CD4-positive, alpha-beta T cell (primary cell): ENCODE measurements around the gene YLPM1. TPM values are rescaled to one million over a fixed set of nuclear protein-coding genes. Genes with fewer than 3 reads are reported as not detected.

Source experiments
- ATAC-seq: fragments of 200-7000 bp; cut with Tn5 transposase; one replicate; pipeline ENCODE4 v1.10.0; 2022; ENCODE audit warnings: mild to moderate bottlenecking; ENCODE audit not compliant: poor library complexity
- CTCF ChIA-PET: fragments of 350-600 bp; sonication (Branson Sonifier 250); formaldehyde crosslinking; loops from one replicate; lab custom pipeline; 2021; ENCODE audit warnings: antibody characterized with exemption, inconsistent platforms; lab: Charles Lee
- POLR2A ChIA-PET: fragments of 350-600 bp; sonication (Branson Sonifier 250); formaldehyde crosslinking; loops from one replicate; lab custom pipeline; 2021; ENCODE audit warnings: antibody characterized with exemption, inconsistent platforms; lab: Charles Lee
- DNase-seq, 14 experiments: peaks; one replicate each; pipeline ENCODE4 v3.0.0-alpha.2; 2013 to 2020; ENCODE audit warnings: mixed read lengths in 2 of 14
- H3K27ac ChIP-seq, 2 donors: one replicate each; pipeline versions ENCODE4 v1.5.1 to v1.7.0; 2013; ENCODE audit warnings: low read length in 2 of 2, low read depth in 1 of 2, mild to moderate bottlenecking in 1 of 2
- H3K27me3 ChIP-seq, 2 experiments: 1 replicate in 1 of 2; 2 replicates in 1 of 2; pipeline versions ENCODE4 v1.6.1 to v1.7.0; 2013; ENCODE audit warnings: low read length in 2 of 2, control low read depth in 1 of 2, mild to moderate bottlenecking in 1 of 2, moderate library complexity in 1 of 2; ENCODE audit not compliant: insufficient read depth in 2 of 2, control insufficient read depth in 1 of 2
- H3K36me3 ChIP-seq: one replicate; pipeline ENCODE4 v1.6.1; 2013; ENCODE audit warnings: low read length, control low read depth; ENCODE audit not compliant: insufficient read depth
- H3K4me1 ChIP-seq: one replicate; pipeline ENCODE4 v1.6.1; 2013; ENCODE audit warnings: low read length, control low read depth; ENCODE audit not compliant: insufficient read depth
- H3K4me3 ChIP-seq: one replicate; pipeline ENCODE4 v1.5.1; 2013; ENCODE audit warnings: mild to moderate bottlenecking, low read length, moderate library complexity
- H3K9me3 ChIP-seq, 2 experiments: 1 replicate in 1 of 2; 2 replicates in 1 of 2; pipeline versions ENCODE4 v1.6.1 to v1.7.0; 2013; ENCODE audit warnings: low read length in 2 of 2, mild to moderate bottlenecking in 2 of 2, control low read depth in 1 of 2, moderate library complexity in 1 of 2; ENCODE audit not compliant: control insufficient read depth in 1 of 2, insufficient read depth in 1 of 2
- H3K27ac Mint-ChIP-seq: one replicate; pipeline ENCODE4 v1.8.0; 2020; ENCODE audit warnings: mixed read lengths
- H3K27me3 Mint-ChIP-seq: one replicate; pipeline ENCODE4 v1.8.0; 2021; ENCODE audit warnings: mixed read lengths
- H3K36me3 Mint-ChIP-seq: one replicate; pipeline ENCODE4 v1.8.0; 2021; ENCODE audit warnings: low read depth, mixed read lengths
- H3K4me1 Mint-ChIP-seq: one replicate; pipeline ENCODE4 v1.8.0; 2021; ENCODE audit warnings: low read depth, mixed read lengths
- H3K4me3 Mint-ChIP-seq: one replicate; pipeline ENCODE4 v1.8.0; 2020; ENCODE audit warnings: mild to moderate bottlenecking, mixed read lengths
- H3K9me3 Mint-ChIP-seq: one replicate; pipeline ENCODE4 v1.8.0; 2020; ENCODE audit warnings: mixed read lengths
- intact Hi-C, 2 experiments: fragments of 100-400 bp; cut with DNase I in 1 of 2; cut with micrococcal nuclease in 1 of 2; formaldehyde crosslinking; loops; one replicate each; pipeline versions ENCODE4 v1.15.1 to v1.9.0; 2023 to 2025; cut with DNase I, micrococcal nuclease
- total RNA-seq, 174 experiments: library from RNA in 2 of 174; stranded (reverse) in 2 of 174; gene quantifications; one replicate each; pipeline ENCODE4 v1.2.3 and lab custom pipeline; 2021 to 2026
- TF ChIP-seq, protein P1 (sequence below): fragments of 200-600 bp; IDR thresholded peaks from one replicate; pipeline ENCODE4 v1.8.0; 2022; ENCODE audit warnings: antibody characterized with exemption, mild to moderate bottlenecking

Gene YLPM1
- total RNA-seq, 2 experiments from 2014 or later, result 87.2 to 88.6 TPM

DNA sequence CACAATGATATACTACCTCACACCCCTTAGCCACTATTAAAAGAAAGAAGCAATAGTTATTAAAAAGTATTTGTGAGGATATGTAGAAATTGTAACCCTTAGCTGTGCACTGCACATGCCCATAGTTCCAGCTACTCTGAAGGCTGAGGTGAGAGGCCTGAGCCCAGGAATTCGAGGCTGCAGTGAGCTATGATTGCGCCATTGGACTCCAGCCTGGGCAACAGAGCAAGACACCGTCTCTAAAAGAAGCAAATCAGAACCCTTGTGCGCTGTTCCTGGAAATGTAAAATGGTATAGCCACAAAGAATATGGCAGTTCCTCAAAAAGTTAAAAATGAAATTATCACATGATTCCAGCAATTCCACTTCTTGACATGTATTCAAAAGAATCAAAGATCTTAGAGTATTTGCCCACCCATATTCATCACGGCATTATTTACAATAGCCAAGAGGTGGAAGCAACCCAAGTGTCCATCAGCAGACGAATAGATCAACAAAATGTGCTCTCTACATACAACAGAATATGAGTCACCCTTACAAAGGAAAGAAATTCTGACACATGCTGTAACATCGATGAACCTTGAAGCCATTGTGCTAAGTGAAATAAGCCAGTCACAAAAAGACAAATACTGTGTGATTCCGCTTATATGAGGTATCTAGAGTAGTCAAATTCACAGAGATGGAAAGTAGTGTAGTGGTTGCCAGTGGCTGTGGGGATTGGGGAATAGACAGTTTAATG is 23.7 kb upstream of the YLPM1 start:
- ATAC-seq (no peak), DNase-seq (no peak)
- Histone ChIP-seq H3K27ac (no peak overlapping the region), H3K27me3 (no peaks in the 10 kb centered on the region), H3K9me3 (peaks cover 0 to 4% of the 10 kb centered on the region in 2 experiments), H3K36me3 (peaks cover 14% of the 10 kb centered on the region), H3K4me3 (no peak overlapping the region), H3K4me1 (no peaks in the 10 kb centered on the region)
- H3K27me3 Mint-ChIP-seq, result no peaks in the 10 kb centered on the region
- H3K4me3 Mint-ChIP-seq, result no peak overlapping the region
- H3K9me3 Mint-ChIP-seq, result no peaks in the 10 kb centered on the region
- H3K4me1 Mint-ChIP-seq, result no peaks in the 10 kb centered on the region
- CTCF ChIA-PET, result no interaction called here
- H3K27ac Mint-ChIP-seq, result no peak overlapping the region
- POLR2A ChIA-PET, result no interaction called here
- H3K36me3 Mint-ChIP-seq, result peaks cover 45% of the 10 kb centered on the region
- intact Hi-C loops, result no loop called here
- TF ChIP-seq, protein P1, sequence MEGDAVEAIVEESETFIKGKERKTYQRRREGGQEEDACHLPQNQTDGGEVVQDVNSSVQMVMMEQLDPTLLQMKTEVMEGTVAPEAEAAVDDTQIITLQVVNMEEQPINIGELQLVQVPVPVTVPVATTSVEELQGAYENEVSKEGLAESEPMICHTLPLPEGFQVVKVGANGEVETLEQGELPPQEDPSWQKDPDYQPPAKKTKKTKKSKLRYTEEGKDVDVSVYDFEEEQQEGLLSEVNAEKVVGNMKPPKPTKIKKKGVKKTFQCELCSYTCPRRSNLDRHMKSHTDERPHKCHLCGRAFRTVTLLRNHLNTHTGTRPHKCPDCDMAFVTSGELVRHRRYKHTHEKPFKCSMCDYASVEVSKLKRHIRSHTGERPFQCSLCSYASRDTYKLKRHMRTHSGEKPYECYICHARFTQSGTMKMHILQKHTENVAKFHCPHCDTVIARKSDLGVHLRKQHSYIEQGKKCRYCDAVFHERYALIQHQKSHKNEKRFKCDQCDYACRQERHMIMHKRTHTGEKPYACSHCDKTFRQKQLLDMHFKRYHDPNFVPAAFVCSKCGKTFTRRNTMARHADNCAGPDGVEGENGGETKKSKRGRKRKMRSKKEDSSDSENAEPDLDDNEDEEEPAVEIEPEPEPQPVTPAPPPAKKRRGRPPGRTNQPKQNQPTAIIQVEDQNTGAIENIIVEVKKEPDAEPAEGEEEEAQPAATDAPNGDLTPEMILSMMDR, result no peak

DNA sequence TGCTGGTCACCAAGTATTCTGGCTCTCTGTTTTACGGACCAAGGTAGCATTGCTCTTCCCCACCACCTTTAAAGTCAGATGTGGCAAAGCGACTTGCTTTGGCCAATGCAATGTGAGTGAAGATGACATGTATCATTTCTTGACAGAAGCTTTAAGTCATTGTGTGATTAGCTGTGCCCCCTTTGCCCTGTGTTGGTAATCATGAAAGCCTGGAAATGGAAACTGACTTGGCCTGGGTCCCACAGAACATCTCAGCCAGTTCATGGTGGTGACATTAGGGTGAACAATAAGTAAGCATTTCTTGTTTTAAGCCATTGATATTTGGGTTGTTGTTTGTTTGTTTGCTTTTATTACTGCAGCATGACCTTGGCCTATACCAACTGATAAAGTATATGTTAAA is 15.9 kb upstream of the YLPM1 start:
- no peak overlapping the region for H3K27ac ChIP-seq
- ChIA-PET POLR2A (no interaction called here), CTCF (interaction anchor here (0.9 kb wide), 1 partner anchor 16 kb away, joined by 3 read pairs; the partner anchor contains the start of gene YLPM1)
- Mint-ChIP-seq H3K36me3 (no peaks in the 10 kb centered on the region), H3K4me1 (no peaks in the 10 kb centered on the region), H3K9me3 (no peaks in the 10 kb centered on the region), H3K27ac (no peak overlapping the region), H3K4me3 (no peak overlapping the region), H3K27me3 (no peaks in the 10 kb centered on the region)
- intact Hi-C loops, result no loop called here
- H3K27me3 ChIP-seq, result no peaks in the 10 kb centered on the region
- no peak for ATAC-seq
- DNase-seq, result no peak
- H3K36me3 ChIP-seq, result no peaks in the 10 kb centered on the region
- TF ChIP-seq, protein P1, result no peak
- H3K4me1 ChIP-seq, result no peaks in the 10 kb centered on the region
- peaks cover 0 to 4% of the 10 kb centered on the region in 2 experiments for H3K9me3 ChIP-seq
- H3K4me3 ChIP-seq, result no peak overlapping the region

DNA sequence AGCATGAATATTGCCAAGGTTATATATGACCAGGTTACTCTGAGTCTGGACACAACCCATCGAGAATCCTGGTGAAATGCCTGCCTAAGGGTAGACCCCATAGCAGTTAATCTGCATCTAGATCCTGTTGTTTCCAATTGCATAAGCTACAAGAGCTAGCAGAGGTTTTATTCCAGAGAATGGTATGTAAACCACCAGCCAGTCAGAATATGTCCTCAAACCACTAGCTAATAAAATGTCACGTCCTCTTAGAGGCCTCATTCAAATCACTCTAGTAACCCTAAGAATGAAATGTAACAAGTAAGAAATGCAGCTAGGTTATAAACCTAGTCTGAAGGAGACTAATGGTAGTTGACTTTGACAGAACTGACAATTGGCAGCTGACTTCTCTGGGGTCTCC is 9.0 kb upstream of the YLPM1 start:
- no peak for ATAC-seq
- intact Hi-C loops, result no loop called here

More for the DNA sequence above, 9.0 kb upstream of the YLPM1 start:
- Histone ChIP-seq H3K27ac (no peak overlapping the region), H3K36me3 (no peaks in the 10 kb centered on the region), H3K27me3 (no peaks in the 10 kb centered on the region), H3K9me3 (peaks cover 0 to 7% of the 10 kb centered on the region in 2 experiments), H3K4me3 (no peak overlapping the region), H3K4me1 (no peaks in the 10 kb centered on the region)
- Mint-ChIP-seq H3K36me3 (no peaks in the 10 kb centered on the region), H3K4me1 (no peaks in the 10 kb centered on the region), H3K9me3 (peaks cover 3% of the 10 kb centered on the region), H3K4me3 (no peak overlapping the region), H3K27ac (no peak overlapping the region), H3K27me3 (no peaks in the 10 kb centered on the region)
- ChIA-PET POLR2A (interaction anchor here (1.0 kb wide), 1 partner anchor 9 kb away, joined by 3 read pairs; no protein-coding TSS in a partner anchor), CTCF (no interaction called here)
- DNase-seq, result no peak
- TF ChIP-seq, protein P1, result no peak
